CD14-positive monocyte (primary cell): ENCODE measurements around the gene HHIPL1. TPM values are rescaled to one million over a fixed set of nuclear protein-coding genes. Genes with fewer than 3 reads are reported as not detected.

ENCODE experiments used
- DNase-seq, 3 donors: peaks; one replicate each; pipeline ENCODE4 v3.0.0-alpha.2; 2011 to 2022
- H2AFZ ChIP-seq: 2 replicates; pipeline ENCODE4 v1.6.0; 2012; ENCODE audit warnings: mild to moderate bottlenecking, low read depth, low read length, inconsistent platforms; ENCODE audit not compliant: insufficient read depth, poor library complexity, severe bottlenecking
- H3K27ac ChIP-seq, 2 donors: 1 replicate in 1 of 2; 2 replicates in 1 of 2; pipeline ENCODE4 v1.5.1; 2012 to 2013; ENCODE audit warnings: low read length in 2 of 2, control low read depth in 1 of 2, inconsistent platforms in 1 of 2, low read depth in 1 of 2, mild to moderate bottlenecking in 1 of 2
- H3K27me3 ChIP-seq, 2 donors: one replicate each; pipeline versions ENCODE4 v1.6.0 to v1.6.1; 2011 to 2013; ENCODE audit warnings: low read length in 2 of 2; ENCODE audit not compliant: control insufficient read depth in 2 of 2, insufficient read depth in 2 of 2
- H3K36me3 ChIP-seq, 2 donors: replicated peaks in 1 of 2; 1 replicate in 1 of 2; 2 replicates in 1 of 2; pipeline versions ENCODE4 v1.5.1 to v1.6.1; 2012 to 2013; ENCODE audit warnings: low read length in 2 of 2, control low read depth in 1 of 2, inconsistent platforms in 1 of 2, mild to moderate bottlenecking in 1 of 2; ENCODE audit not compliant: insufficient read depth in 2 of 2, control insufficient read depth in 1 of 2
- H3K4me1 ChIP-seq, 2 donors: 1 replicate in 1 of 2; 2 replicates in 1 of 2; pipeline versions ENCODE4 v1.5.1 to v1.6.1; 2012 to 2013; ENCODE audit warnings: low read length in 2 of 2, control low read depth in 1 of 2, inconsistent platforms in 1 of 2, mild to moderate bottlenecking in 1 of 2, moderate library complexity in 1 of 2; ENCODE audit not compliant: insufficient read depth in 2 of 2, control insufficient read depth in 1 of 2
- H3K4me2 ChIP-seq: replicated peaks from 2 replicates; pipeline ENCODE3; 2012; ENCODE audit warnings: low read length, moderate library complexity, mild to moderate bottlenecking; ENCODE audit not compliant: poor library complexity, severe bottlenecking; ENCODE audit errors: extremely low read depth
- H3K4me3 ChIP-seq, 3 experiments: fragments of 200-600 bp in 1 of 3; sonication (generic) in 1 of 3; replicated peaks in 1 of 3; 1 replicate in 2 of 3; 2 replicates in 1 of 3; pipeline ENCODE4 v1.5.1; 2011 to 2013; ENCODE audit warnings: low read length in 3 of 3, mild to moderate bottlenecking in 3 of 3, control low read depth in 2 of 3, low read depth in 2 of 3, inconsistent platforms in 1 of 3, moderate library complexity in 1 of 3
- H3K79me2 ChIP-seq: 2 replicates; pipeline ENCODE4 v1.6.0; 2012; ENCODE audit warnings: mild to moderate bottlenecking, control low read depth, inconsistent platforms, low read length, moderate library complexity; ENCODE audit not compliant: insufficient read depth
- H3K9ac ChIP-seq: 2 replicates; pipeline ENCODE4 v1.6.0; 2017; ENCODE audit warnings: low read length, mild to moderate bottlenecking; ENCODE audit not compliant: insufficient read depth, poor library complexity, severe bottlenecking
- H3K9me3 ChIP-seq, 2 donors: replicated peaks in 1 of 2; 1 replicate in 1 of 2; 2 replicates in 1 of 2; pipeline versions ENCODE4 v1.5.1 to v1.6.1; 2012 to 2013; ENCODE audit warnings: low read length in 2 of 2, control low read depth in 1 of 2; ENCODE audit not compliant: control insufficient read depth in 1 of 2, insufficient read depth in 1 of 2
- H4K20me1 ChIP-seq: 2 replicates; pipeline ENCODE4 v1.6.0; 2012; ENCODE audit warnings: mild to moderate bottlenecking, low read length, control low read depth, moderate library complexity; ENCODE audit not compliant: insufficient read depth
- H3K27ac Mint-ChIP-seq, 7 donors: one replicate each; pipeline ENCODE4 v1.8.0; 2020; ENCODE audit warnings: mild to moderate bottlenecking in 7 of 7, mixed read lengths in 7 of 7, moderate library complexity in 6 of 7, inconsistent platforms in 2 of 7
- H3K27me3 Mint-ChIP-seq, 3 donors: one replicate each; pipeline ENCODE4 v1.8.0; 2021 to 2022; ENCODE audit warnings: low read depth in 3 of 3, mild to moderate bottlenecking in 3 of 3, mixed read lengths in 3 of 3, moderate library complexity in 3 of 3, inconsistent platforms in 1 of 3
- H3K36me3 Mint-ChIP-seq, 2 donors: one replicate each; pipeline ENCODE4 v1.8.0; 2020; ENCODE audit warnings: mixed read lengths in 2 of 2, inconsistent platforms in 1 of 2, mild to moderate bottlenecking in 1 of 2
- H3K4me1 Mint-ChIP-seq: one replicate; pipeline ENCODE4 v1.8.0; 2020; ENCODE audit warnings: mild to moderate bottlenecking, mixed read lengths
- H3K4me3 Mint-ChIP-seq, 2 donors: one replicate each; pipeline ENCODE4 v1.8.0; 2020; ENCODE audit warnings: mild to moderate bottlenecking in 2 of 2, mixed read lengths in 2 of 2, moderate library complexity in 1 of 2
- H3K9me3 Mint-ChIP-seq, 7 donors: one replicate each; pipeline ENCODE4 v1.8.0; 2020 to 2022; ENCODE audit warnings: mixed read lengths in 7 of 7, mild to moderate bottlenecking in 6 of 7, moderate library complexity in 6 of 7, inconsistent platforms in 2 of 7
- WGBS: methylation state at CpG from one replicate; pipeline ENCODE4 v1.1.5; 2013; ENCODE audit warnings: missing lambda C conversion rate; ENCODE audit not compliant: insufficient coverage; 5-methylcytosine and 5-hydroxymethylcytosine counted together
- intact Hi-C, 2 donors: fragments of 100-400 bp; cut with micrococcal nuclease; formaldehyde crosslinking; loops; one replicate each; pipeline versions ENCODE4 v1.15.0 to v1.15.1; 2023
- polyA plus RNA-seq, 3 donors: library from polyadenylated mRNA; depleted of rRNA in 1 of 3; unstranded in 2 of 3; stranded (reverse) in 1 of 3; fragments of 300-500 nt in 2 of 3; fragments of >200 nt in 1 of 3; fragmentation: Illumina TruSeq in 2 of 3; gene quantifications; 1 replicate in 2 of 3; 2 replicates in 1 of 3; pipeline ENCODE4 v1.2.3, GENCODE V29; 2012 to 2021
- TF ChIP-seq, protein P1 (sequence below): fragments of 200-600 bp; IDR thresholded peaks from one replicate; pipeline ENCODE4 v1.8.0; 2022; ENCODE audit warnings: antibody characterized with exemption, mild to moderate bottlenecking

Gene HHIPL1
- polyA plus RNA-seq, 3 donors: 0.09 TPM; not detected in 2

DNA sequence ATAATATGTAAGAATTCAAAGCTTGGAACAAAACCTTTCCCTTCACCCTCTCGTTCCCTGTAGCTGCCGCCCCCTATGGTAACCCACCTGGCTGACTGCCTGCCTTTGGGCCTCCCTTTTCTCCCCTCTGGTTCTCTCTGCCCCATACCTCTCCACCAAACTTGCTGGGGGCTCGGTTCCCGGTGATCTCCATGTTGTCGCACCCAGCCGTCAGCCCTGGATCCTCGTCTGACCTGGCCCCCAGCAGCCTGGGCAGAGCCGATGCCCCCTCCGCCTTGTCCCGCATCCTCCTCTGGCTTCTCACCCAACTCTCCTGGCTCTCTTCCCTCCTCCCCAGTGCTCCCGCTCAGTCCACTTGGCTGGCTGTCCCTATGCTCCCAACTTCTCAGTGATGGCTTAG is 43.7 kb downstream of the HHIPL1 start:
- Histone ChIP-seq H3K9me3 (peaks cover 0 to 2% of the 10 kb centered on the region in 2 donors), H3K4me2 (no peak overlapping the region), H4K20me1 (no peaks in the 10 kb centered on the region), H3K4me3 (no peak overlapping the region), H3K27me3 (peaks cover 8 to 30% of the 10 kb centered on the region in 2 donors), H3K36me3 (no peaks in the 10 kb centered on the region), H3K79me2 (no peaks in the 10 kb centered on the region), H3K4me1 (peaks cover 3 to 8% of the 10 kb centered on the region in 2 donors), H3K9ac (no peak overlapping the region), H2AFZ (no peak overlapping the region), H3K27ac (no peak overlapping the region)
- Mint-ChIP-seq H3K4me1 (peaks cover 10% of the 10 kb centered on the region), H3K27ac (no peak overlapping the region), H3K4me3 (peak overlapping the region in 1 of 2 donors; percentile 67), H3K9me3 (peaks cover 0 to 11% (median 0%) of the 10 kb centered on the region in 7 donors), H3K36me3 (no peaks in the 10 kb centered on the region), H3K27me3 (peaks cover 45 to 58% (median 53%) of the 10 kb centered on the region in 3 donors)
- intact Hi-C loops: loop anchor here in 1 of 2 donors (10.0 kb wide), 1 partner anchor 506 kb away; no protein-coding TSS in a partner anchor
- WGBS: 76% methylated on average over 7 of the region's 11 CpGs
- TF ChIP-seq, protein P1, sequence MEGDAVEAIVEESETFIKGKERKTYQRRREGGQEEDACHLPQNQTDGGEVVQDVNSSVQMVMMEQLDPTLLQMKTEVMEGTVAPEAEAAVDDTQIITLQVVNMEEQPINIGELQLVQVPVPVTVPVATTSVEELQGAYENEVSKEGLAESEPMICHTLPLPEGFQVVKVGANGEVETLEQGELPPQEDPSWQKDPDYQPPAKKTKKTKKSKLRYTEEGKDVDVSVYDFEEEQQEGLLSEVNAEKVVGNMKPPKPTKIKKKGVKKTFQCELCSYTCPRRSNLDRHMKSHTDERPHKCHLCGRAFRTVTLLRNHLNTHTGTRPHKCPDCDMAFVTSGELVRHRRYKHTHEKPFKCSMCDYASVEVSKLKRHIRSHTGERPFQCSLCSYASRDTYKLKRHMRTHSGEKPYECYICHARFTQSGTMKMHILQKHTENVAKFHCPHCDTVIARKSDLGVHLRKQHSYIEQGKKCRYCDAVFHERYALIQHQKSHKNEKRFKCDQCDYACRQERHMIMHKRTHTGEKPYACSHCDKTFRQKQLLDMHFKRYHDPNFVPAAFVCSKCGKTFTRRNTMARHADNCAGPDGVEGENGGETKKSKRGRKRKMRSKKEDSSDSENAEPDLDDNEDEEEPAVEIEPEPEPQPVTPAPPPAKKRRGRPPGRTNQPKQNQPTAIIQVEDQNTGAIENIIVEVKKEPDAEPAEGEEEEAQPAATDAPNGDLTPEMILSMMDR: no peak
- DNase-seq: no peak

DNA sequence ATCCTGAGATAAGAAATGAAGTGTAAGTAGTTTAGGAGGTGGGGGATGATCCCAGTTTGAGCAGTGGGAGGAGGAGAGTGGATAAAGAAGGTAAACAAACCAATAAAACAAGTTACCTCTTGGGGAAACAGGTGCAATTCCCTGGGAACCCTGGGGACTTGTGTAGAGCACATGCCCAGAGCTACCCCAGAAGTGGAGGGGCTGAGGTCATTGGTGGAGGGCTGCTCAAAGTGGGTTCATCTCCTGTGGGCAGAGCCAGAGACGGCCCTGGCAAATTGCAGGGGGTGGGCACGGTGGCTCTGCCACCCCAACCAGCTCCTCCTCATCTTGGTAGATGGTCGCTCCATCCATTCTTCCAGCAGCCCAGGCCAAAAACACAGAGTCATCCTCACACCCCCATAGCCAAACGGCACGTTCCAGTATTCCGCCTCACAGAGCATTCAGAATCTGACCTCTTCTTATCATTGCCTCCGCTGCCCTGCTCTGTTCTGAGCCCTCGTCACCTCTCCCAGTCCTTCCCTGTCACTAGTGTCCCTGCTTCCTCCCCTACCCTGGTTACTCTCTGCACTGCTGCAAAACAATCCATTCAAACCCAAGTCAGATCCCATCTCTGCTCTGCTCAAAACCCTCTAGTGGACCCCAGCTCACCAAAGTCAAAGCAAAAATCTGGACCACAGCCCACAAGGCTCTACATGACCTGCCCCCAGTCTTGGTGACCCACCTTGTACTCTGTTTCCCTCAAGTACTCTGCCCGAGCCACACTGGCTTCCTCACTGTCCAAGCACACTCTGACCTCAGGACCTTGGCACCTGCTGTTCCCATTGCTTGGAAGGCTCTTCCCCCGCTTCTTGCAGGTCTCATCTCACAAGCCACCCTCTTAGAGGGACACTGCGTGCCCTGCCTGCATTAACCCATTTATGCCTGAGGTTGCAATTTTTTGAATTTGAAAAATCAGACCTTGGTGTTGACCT is 44.6 kb downstream of the HHIPL1 start:
- H3K4me1 ChIP-seq: peaks cover 2% of the 10 kb centered on the region in 2 donors
- Mint-ChIP-seq H3K27me3 (peaks cover 49 to 61% (median 58%) of the 10 kb centered on the region in 3 donors), H3K4me1 (peaks cover 7% of the 10 kb centered on the region), H3K4me3 (peak overlapping the region in 1 of 2 donors; percentile 67), H3K9me3 (peaks cover 0 to 8% (median 0%) of the 10 kb centered on the region in 7 donors), H3K27ac (peak overlapping the region in 1 of 7 donors; percentile 37), H3K36me3 (no peaks in the 10 kb centered on the region)
- H3K36me3 ChIP-seq: no peaks in the 10 kb centered on the region
- no peaks in the 10 kb centered on the region for H4K20me1 ChIP-seq
- H3K9ac ChIP-seq: no peak overlapping the region
- H3K27ac ChIP-seq: no peak overlapping the region
- no peaks in the 10 kb centered on the region for H3K79me2 ChIP-seq
- no peak overlapping the region for H3K4me3 ChIP-seq
- intact Hi-C loops: loop anchor here in 1 of 2 donors (10.0 kb wide), 1 partner anchor 505 kb away; no protein-coding TSS in a partner anchor
- no peak overlapping the region for H3K4me2 ChIP-seq
- DNase-seq: no peak
- H3K27me3 ChIP-seq: peaks cover 7 to 29% of the 10 kb centered on the region in 2 donors
- no peak overlapping the region for H2AFZ ChIP-seq
- TF ChIP-seq, protein P1: no peak
- 91% methylated on average over 11 of the region's 11 CpGs for WGBS
- peaks cover 0 to 2% of the 10 kb centered on the region in 2 donors for H3K9me3 ChIP-seq
